DMS153 (cell line): ENCODE measurements around the gene FASN.

Experiments
- DNase-seq: peaks from one replicate; lab custom pipeline; 2025; lab: John Stamatoyannopoulos, UW

The FASN gene

DNA sequence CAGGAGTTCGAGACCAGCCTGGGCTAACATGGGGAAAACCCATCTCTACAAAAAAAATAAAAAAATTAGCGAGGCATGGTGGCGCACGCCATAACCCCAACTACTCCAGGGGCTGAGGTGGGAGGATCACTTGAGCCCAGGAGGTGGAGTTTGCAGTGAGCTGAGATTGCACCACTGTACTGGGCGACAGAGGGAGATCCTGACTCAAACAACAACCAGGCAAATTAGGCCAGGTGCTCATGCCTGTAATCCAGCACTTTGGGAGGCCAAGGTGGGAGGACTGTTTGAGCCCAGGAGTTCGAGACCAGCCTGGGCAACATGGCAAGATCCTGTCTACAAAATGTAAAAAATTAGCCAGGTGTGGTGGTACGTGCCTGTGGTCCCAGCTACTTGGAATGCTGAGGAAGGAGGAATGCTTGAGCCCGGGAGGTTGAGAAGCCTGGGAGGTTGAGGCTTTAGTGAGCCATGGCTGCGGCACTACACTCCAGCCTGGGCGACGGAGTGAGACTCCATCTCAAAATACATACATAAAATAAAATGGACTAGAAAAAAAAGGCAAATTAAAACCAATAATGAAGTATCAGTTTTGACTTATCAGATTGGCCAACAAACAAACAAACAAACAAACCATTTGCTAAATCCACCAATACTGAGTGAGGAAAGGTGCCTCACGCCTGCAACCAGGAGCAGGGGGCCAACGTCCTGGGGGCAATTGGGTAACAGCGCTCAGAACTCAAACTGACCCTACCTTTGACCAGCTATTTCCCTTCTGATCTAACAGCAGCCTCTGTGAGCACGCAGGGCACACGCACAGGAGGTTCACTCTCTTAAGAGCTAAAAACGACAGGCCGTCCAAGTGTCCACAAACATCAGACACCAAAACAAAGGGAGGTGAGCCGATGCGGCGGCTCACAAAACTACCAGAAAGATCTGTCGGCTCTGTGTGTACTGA is 19.4 kb upstream of the FASN start:
- DNase-seq, result no peak

GRCh38 chr17:82116246-82116645 is 18.2 kb upstream of the FASN start:
- no peak for DNase-seq

- DNase-seq, result no peak
These were observed 16.8 kb upstream of the FASN start for GRCh38 chr17:82114872-82115271.

- no peak for DNase-seq
These were observed 16.4 kb upstream of the FASN start for GRCh38 chr17:82114447-82114846.

DNA sequence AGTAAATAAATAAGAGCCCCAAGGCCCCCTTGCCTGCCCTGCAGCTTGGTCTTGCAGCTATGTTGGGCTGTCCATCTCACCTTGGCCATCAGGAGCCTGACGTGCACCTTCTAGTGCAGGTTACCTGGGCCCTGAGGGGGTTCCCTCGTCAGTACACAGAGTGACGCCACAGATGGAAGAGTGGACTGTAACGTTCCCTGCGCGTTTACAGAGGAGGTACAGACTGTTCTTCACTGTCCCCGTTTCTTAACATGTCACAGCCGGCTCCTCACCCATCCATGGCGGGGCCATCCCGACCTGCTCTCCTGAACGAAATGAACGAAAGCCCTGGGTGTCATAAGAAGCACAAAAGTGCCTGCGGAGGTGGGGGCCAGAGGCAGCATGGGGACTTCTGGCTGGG is 15.9 kb upstream of the FASN start:
- DNase-seq, result no peak

DNA sequence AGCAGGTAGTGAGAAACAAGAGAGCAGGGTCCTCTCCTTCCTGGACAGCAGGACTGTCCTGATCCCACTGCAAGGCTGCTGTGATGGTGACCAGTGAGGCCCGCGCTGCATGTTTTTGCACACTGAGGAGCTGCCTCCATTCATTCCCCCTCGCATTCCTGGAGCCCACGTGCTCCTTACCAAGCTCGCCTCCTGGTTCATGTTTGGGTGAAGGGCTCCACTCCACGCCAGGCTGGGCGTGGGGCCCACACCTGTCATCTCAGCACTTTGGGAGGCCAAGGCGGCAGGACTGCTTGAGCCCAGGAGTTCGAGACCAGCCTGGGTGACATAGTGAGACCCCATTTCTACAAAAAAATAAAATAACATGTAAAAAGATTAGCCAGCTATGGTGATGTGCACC is 15.4 kb upstream of the FASN start:
- DNase-seq, result no peak

DNA sequence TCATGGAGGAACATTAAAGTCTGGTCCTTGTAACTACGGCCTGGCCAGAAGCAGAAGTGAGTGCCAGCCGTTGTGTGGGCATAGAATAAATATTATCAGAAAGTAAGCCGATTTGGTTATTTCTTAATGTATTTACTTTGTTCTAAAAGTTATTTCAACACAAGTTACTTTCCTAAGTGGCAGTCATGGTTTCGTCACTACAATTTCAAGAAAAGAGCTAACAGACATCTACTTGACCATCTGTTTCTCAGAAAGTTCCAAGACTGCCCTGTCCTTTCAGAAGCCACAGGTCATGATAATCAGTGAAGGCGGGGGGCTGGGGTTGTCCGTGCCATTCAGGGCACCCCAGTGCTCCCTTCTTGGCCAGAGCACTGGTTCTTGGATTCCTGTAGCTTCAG is 14.9 kb upstream of the FASN start:
- DNase-seq, result no peak

- no peak for DNase-seq
These were observed 14.3 kb upstream of the FASN start for GRCh38 chr17:82112181-82112913.

DNA sequence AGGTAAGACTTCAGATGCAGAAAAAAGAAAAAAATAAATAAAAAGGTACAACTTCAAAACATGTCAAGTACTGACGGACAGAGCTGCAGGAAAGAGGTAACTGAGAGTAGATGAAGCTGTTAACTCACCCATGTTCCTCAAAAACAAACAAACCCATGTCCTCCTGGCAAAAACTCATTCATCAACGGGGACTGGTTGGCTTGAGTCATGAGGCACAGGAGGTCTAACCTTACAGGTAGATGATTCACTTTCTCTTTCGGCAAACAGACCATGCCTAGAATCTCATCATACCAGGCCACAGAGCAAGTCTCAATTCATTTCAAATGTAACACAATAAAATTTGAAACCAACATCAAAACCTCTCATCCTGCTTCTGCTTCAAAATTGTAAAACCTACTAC is 12.3 kb upstream of the FASN start:
- no peak for DNase-seq

GRCh38 chr17:82108961-82109475 is 11.0 kb upstream of the FASN start:
- no peak for DNase-seq

DNA sequence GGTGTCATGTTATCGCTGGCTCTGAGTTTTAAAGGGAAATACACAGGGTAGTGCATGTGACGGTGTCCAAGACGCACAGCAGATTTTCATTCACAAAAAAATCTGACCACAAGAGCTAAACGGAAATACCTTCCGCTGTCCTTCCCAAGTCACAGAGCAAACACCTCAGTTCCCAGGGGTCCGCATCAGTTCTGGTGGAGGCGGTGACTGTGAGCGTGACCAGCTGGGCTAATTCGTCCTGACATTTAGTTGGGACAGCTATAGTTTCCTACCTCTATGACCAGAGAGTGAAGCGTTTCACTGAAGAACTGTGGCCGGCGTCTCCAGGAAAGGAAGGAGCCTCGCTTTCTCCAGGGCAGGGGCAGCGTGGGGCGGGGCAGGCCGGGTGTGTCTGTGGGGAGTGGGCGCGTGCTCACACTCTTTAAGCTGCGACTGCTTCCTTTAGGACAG is 10.5 kb upstream of the FASN start:
- DNase-seq, result no peak

DNA sequence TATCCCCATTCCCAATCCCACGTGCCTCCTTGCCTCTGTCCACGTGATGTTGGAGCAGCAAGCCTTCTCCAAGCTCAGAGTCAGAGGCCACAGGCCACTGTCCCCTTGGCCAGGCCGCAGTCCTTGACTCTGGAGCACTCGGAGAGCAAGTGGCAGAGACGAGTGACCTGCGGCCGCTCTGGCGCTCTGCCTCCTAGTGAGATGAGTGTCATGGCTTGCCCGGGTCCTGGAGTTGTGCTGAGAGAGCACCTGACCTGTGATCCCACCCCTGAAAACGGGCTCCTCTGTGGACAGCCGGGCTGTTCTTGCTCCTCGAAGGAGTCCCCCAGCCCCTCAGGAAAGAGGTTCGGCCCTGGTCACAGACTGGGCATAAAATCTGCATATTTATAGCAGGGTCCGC is 10.0 kb upstream of the FASN start:
- no peak for DNase-seq

- DNase-seq, result no peak
These were observed 9.4 kb upstream of the FASN start for GRCh38 chr17:82107341-82107860.

- DNase-seq, result no peak
These were observed 8.8 kb upstream of the FASN start for GRCh38 chr17:82106688-82107305.

GRCh38 chr17:82105882-82106687 is 8.0 kb upstream of the FASN start:
- DNase-seq, result peak; percentile 47

GRCh38 chr17:82105417-82105881 is 7.4 kb upstream of the FASN start:
- DNase-seq, result no peak

- DNase-seq, result no peak
These were observed 6.9 kb upstream of the FASN start for GRCh38 chr17:82104797-82105416.

DNA sequence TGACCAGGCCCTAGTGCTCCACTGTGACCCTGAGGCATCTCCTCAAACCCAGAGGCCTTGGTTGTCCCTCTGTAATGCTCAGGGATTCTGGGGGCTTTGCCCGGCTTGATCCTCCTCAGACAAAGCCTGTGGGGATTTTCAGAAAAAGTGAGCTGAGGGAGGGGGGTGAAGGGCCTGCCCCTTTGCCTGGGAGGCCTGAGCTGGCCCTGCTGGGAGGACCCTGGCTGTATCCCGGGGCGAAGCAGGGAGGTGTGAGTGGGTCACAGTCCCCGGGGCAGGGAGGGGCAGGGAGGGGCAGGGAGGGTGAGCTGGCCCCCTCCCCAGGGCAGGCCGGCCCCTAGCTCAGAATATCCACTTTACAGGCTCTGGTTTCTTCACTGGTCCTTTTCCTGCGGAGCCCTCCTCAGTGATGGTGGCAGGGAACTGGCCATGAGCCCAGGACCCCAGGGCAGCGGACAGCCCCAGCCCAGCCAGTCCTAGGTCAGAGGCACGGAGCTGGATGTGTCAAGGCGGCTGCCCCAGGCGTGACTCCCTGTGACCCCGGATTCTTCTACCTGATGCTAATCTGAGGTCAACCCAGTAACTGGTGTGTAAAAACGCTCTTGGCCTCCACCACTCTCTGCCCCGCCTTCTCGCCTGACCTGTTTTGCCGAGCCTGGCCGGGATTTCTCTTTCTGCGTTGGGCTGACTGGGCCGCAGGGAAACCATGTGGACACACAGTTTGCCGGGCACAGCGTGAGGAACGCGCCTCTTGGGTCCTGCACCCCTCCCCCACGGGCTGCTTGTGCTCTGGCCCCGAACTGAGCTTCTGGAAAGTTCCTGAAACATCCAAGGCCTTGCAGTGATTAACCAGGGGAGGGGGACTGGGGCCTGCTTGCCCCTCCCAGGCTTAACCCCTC is 5.8 kb upstream of the FASN start:
- no peak for DNase-seq

DNA sequence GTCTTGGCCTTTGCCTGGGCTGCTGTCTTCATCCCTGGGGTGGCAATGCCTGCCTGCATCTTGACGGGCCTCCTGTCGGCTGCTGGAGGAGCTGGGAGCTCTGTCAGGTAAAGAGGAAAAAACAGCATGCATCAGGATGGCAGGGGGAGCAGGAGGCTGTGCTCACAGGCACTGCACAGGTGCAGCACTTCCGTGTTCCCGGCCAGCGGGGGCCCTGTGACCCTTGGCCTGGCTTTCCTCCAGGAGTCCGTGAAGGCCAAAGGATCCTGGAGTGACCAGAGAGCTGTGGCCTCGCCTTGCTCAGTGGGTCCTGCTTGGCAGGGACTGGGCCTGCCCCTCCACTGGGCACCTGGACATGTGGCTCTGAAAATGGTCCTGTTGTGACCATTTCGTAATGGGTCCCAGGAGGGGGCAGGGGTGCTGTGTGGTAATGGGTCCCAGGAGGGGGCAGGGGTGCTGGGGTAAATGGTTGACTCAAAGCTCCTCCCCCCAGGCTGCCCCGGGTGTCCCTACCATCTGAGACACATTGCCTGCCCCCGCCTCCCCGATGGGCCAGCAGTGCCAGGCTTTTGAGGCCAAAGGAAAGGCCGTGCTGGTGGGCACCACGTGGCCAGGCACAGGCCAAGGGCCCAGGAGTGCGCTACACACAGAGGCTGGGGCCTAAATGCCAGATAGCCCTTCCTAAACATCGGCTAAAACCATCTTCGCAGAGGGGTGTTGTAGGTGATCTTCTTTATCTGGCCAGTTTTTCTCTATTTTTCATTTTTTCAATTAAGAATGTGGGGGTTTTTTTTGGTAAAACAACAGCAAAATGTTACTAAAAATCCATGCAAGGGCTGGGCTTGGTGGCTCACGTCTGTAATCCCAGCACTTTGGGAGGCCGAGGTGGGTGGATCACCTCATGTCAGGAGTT is 4.0 kb upstream of the FASN start:
- DNase-seq, result no peak
